HEK293T (cell line): ENCODE results near the gene MERTK.
A peak's percentile ranks its signal among the peaks of the same experiment; 100 is the strongest.

Source experiments
- ARNT ChIP-seq: fragments of 450-650 bp; IDR thresholded peaks from 2 replicates; pipeline ENCODE4 v1.6.1; 2017; ENCODE audit warnings: mild to moderate bottlenecking
- BHLHE40 ChIP-seq: fragments of 450-650 bp; IDR thresholded peaks from 2 replicates; pipeline ENCODE4 v1.6.1; 2016; ENCODE audit warnings: mild to moderate bottlenecking, moderate library complexity, borderline replicate concordance
- ELF4 ChIP-seq: fragments of 450-650 bp; IDR thresholded peaks from 2 replicates; pipeline ENCODE4 v1.6.1; 2017; ENCODE audit warnings: antibody characterized with exemption
- FOXA1 ChIP-seq: fragments of 450-650 bp; IDR thresholded peaks from 2 replicates; pipeline ENCODE4 v1.6.1; 2016; ENCODE audit warnings: mild to moderate bottlenecking
- FOXK2 ChIP-seq: fragments of 450-650 bp; IDR thresholded peaks from 2 replicates; pipeline ENCODE4 v1.6.1; 2016; ENCODE audit warnings: mild to moderate bottlenecking
- FOXM1 ChIP-seq: fragments of 450-650 bp; IDR thresholded peaks from 2 replicates; pipeline ENCODE4 v1.6.1; 2017; ENCODE audit warnings: mild to moderate bottlenecking, borderline replicate concordance
- HDGF ChIP-seq: fragments of 450-650 bp; IDR thresholded peaks from 2 replicates; pipeline ENCODE4 v1.6.1; 2017; ENCODE audit warnings: antibody characterized with exemption, borderline replicate concordance
- L3MBTL2 ChIP-seq: fragments of 450-650 bp; conservative IDR thresholded peaks from 2 replicates; pipeline ENCODE4 v1.6.1; 2016; ENCODE audit warnings: mild to moderate bottlenecking
- LEF1 ChIP-seq: fragments of 450-650 bp; IDR thresholded peaks from 2 replicates; pipeline ENCODE4 v1.6.1; 2017; ENCODE audit warnings: mild to moderate bottlenecking, borderline replicate concordance
- NFRKB ChIP-seq: fragments of 450-650 bp; IDR thresholded peaks from 2 replicates; pipeline ENCODE4 v1.6.1; 2016; ENCODE audit warnings: mild to moderate bottlenecking, moderate library complexity
- SUZ12 ChIP-seq: fragments of 450-650 bp; IDR thresholded peaks from 2 replicates; pipeline ENCODE4 v1.6.1; 2016; ENCODE audit warnings: mild to moderate bottlenecking
- TARDBP ChIP-seq: fragments of 450-650 bp; IDR thresholded peaks from 2 replicates; pipeline ENCODE4 v1.6.1; 2016
- ZNF384 ChIP-seq: fragments of 450-650 bp; IDR thresholded peaks from 2 replicates; pipeline ENCODE4 v1.6.1; 2016
- TF ChIP-seq, protein P1 (sequence below): fragments of 450-650 bp; IDR thresholded peaks from 2 replicates; pipeline ENCODE4 v1.6.1; 2016

DNA sequence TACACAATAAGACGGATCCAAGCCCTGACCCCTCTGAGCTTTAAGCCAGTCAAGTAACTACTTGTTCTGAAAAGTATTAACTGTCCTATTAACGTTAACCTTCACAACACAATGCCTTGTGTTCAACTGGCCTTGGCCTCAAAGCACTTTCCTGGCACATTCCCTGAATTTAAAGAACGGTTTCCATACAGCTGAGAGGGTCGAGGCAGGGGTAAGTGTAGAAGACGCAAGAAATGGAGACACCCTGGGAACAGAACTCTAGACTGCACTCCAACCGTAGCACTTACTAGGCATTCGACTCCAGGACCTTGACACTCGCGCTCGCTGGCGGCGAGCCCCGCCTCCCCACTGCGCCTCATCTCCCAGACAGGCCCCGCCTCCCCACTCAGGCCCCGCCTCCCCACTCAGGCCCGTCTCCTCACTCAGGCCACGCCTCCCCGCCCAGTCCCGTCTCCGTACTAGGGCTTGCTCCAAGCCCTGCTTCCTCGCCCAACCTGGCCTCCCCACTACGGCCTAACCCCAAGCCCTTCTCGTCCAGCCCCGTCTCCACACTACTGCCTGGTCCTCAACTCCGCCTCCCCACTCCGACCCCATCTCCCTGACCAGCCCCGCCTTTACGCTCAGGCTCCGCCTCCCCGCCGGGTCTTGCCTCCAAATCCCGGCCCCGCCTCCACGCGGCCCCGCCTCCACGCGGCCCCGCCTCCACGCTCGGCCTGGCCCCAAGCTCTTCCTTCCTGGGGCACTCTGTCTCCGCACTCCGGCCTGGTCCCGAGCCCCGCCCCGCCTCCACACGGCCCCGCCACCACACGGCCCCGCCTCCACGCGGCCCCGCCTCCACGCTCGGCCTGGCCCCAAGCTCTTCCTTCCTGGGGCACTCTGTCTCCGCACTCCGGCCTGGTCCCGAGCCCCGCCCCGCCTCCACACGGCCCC, 155.8 kb downstream of the MERTK start:
- TF ChIP-seq FOXK2 (no peak), FOXM1 (no peak), SUZ12 (no peak), FOXA1 (no peak), BHLHE40 (no peak), ZNF384 (no peak), TARDBP (no peak), LEF1 (no peak), NFRKB (no peak), ELF4 (no peak), ARNT (no peak), HDGF (no peak), L3MBTL2 (no peak)
- TF ChIP-seq, protein P1, sequence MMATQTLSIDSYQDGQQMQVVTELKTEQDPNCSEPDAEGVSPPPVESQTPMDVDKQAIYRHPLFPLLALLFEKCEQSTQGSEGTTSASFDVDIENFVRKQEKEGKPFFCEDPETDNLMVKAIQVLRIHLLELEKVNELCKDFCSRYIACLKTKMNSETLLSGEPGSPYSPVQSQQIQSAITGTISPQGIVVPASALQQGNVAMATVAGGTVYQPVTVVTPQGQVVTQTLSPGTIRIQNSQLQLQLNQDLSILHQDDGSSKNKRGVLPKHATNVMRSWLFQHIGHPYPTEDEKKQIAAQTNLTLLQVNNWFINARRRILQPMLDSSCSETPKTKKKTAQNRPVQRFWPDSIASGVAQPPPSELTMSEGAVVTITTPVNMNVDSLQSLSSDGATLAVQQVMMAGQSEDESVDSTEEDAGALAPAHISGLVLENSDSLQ: peak; percentile 32; the same call in 1 of the 2 replicates
